ENCODE data around the gene TTC7B. TPM values are rescaled to one million over a fixed set of nuclear protein-coding genes. Genes with fewer than 3 reads are reported as not detected.

The TTC7B gene
- total RNA-seq, 4 donors from 2014 or later = 8.4 to 11.2 (median 9.2) TPM

GRCh38 chr14:90704738-90705392 is 111.4 kb downstream of the TTC7B start:
- WGBS, 2 donors (ENCODE audit: low coverage in 1 of 2) = 95 to 96% methylated on average over 7 to 9 of the region's 9 CpGs
- no peaks in the 10 kb centered on the region for H3K27me3 ChIP-seq
- no peak for DNase-seq
- no peak overlapping the region for H3K4me3 ChIP-seq
- H3K9me3 ChIP-seq = no peaks in the 10 kb centered on the region
- no peak for TF ChIP-seq CTCF (IDR thresholded peaks at IDR 0.05)
- H3K27ac ChIP-seq = no peak overlapping the region
- intact Hi-C loops (cut with DNase I; ENCODE audit: low total_unique reads) (loop anchor here (10.0 kb wide), 1 partner anchor 400 kb away; no protein-coding TSS in a partner anchor), in situ Hi-C loops (cut with MboI; ENCODE audit: low pct_ligation_motif_present in 1 of 4, low pct_unique_long_range_greater_than_20kb in 1 of 4, low sequenced_read_pairs in 3 of 4) (no loop called here)
- H3K4me1 ChIP-seq = no peaks in the 10 kb centered on the region
- no peaks in the 10 kb centered on the region for H3K36me3 ChIP-seq

DNA sequence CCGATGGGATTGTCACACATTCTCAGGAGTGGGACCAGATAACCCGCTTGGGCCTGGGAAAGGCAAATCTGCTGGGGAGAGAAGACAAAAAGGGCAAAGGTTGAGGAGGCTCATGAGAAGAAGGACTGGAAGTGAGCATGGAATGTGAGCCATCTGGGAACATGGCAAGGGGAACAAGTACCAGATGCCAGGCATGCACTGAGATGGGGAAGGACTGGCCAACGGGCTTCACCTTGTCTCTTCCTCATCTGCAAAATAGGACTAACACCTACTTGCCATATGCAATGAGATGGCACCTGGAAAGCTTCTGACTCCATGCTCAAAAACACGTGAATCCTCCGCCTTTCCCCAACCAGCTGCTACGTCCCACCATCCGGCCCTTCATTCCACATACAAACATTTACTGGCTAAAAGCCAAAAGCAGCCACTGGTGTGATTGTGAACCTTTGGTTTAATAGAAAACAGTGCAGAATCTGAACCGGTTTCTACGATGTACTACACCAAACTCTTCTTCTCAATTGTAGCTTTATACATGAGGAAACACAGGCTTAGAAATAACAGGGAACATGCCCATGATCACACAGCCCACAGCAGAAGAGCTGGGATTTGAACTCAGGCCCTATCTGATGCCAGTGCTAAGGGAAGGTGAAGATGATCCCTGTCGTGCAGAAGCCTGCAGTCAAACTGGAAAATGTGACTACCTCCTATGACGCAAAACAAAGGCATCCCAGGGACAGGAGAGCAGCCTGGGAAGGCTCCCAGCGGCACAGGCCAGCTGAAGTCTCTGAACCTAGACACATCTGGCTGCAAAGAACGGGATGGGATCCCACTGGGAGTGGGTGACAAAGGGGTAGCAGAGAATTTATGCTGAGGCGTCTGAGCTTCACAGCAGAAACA is 112.1 kb downstream of the TTC7B start:
- no peaks in the 10 kb centered on the region for H3K4me1 ChIP-seq
- in situ Hi-C loops (cut with MboI; ENCODE audit: low pct_ligation_motif_present in 1 of 4, low pct_unique_long_range_greater_than_20kb in 1 of 4, low sequenced_read_pairs in 3 of 4) (no loop called here), intact Hi-C loops (cut with DNase I; ENCODE audit: low total_unique reads) (loop anchor here (10.0 kb wide), 1 partner anchor 399 kb away; no protein-coding TSS in a partner anchor)
- no peak overlapping the region for H3K27ac ChIP-seq
- H3K4me3 ChIP-seq = no peak overlapping the region
- no peaks in the 10 kb centered on the region for H3K9me3 ChIP-seq
- no peaks in the 10 kb centered on the region for H3K27me3 ChIP-seq
- DNase-seq = no peak
- no peak for TF ChIP-seq CTCF (IDR thresholded peaks at IDR 0.05)
- no peak for TF ChIP-seq EP300 (IDR thresholded peaks at IDR 0.05; ENCODE audit: low read depth)
- no peak for TF ChIP-seq POLR2AphosphoS5 (IDR thresholded peaks at IDR 0.05)
- no peak for TF ChIP-seq POLR2A (IDR thresholded peaks at IDR 0.05)
- no peaks in the 10 kb centered on the region for H3K36me3 ChIP-seq
- WGBS, 2 donors (ENCODE audit: low coverage in 1 of 2) = 65 to 79% methylated on average over 14 of the region's 14 CpGs

DNA sequence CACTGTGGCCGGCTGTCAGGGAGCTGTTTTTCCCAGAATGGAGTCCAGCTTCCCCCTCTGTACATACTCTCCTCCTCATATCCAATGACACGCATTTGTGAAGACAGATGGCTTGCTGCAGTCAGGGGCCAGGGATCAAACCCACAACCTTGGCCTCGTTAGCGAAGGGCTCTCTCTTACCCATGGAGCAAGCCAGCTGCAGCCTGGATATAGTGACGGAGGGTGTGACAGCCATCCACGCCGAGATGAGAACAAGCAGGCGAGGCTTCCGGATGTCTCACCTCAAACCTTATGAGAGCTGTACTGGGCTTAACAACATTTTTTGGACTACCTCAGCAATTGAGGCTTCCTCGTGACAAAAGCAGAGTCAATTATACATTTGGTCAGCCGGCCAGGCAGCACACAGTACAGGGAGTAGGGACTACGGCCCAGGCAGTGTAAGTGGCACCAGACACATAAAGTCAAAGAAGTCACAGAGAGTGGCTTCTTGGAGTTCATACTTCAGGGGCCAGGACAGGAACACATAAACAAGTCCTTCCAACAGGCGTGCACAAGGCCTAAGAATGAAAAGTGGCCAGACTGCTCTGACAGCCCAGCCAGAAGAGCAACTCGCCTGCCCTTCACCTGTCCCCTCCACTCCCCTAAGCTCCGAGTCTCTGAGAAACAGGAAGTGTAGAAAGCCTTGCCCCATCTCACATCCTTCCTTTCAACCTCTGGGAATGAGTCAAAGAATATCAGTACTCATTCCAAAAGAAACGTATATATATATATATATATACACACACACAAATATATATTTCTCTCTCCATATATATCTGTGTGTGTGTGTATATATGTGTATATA is 115.1 kb downstream of the TTC7B start:
- 71 to 78% methylated on average over 5 to 16 of the region's 16 CpGs for WGBS, 2 donors (ENCODE audit: low coverage in 1 of 2)
- Histone ChIP-seq H3K36me3 (no peaks in the 10 kb centered on the region), H3K27me3 (no peaks in the 10 kb centered on the region), H3K4me1 (peaks cover 0 to 23% (median 11%) of the 10 kb centered on the region in 4 donors), H3K27ac (no peak overlapping the region), H3K9me3 (no peaks in the 10 kb centered on the region), H3K4me3 (no peak overlapping the region)
- intact Hi-C loops (cut with DNase I; ENCODE audit: low total_unique reads) (loop anchor here (10.0 kb wide), 1 partner anchor 396 kb away; no protein-coding TSS in a partner anchor), in situ Hi-C loops (cut with MboI; ENCODE audit: low pct_ligation_motif_present in 1 of 4, low pct_unique_long_range_greater_than_20kb in 1 of 4, low sequenced_read_pairs in 3 of 4) (no loop called here)
- TF ChIP-seq POLR2A (IDR thresholded peaks at IDR 0.05) (no peak), EP300 (IDR thresholded peaks at IDR 0.05; ENCODE audit: low read depth) (no peak), CTCF (IDR thresholded peaks at IDR 0.05) (no peak), POLR2AphosphoS5 (IDR thresholded peaks at IDR 0.05) (no peak)
- DNase-seq = no peak

DNA sequence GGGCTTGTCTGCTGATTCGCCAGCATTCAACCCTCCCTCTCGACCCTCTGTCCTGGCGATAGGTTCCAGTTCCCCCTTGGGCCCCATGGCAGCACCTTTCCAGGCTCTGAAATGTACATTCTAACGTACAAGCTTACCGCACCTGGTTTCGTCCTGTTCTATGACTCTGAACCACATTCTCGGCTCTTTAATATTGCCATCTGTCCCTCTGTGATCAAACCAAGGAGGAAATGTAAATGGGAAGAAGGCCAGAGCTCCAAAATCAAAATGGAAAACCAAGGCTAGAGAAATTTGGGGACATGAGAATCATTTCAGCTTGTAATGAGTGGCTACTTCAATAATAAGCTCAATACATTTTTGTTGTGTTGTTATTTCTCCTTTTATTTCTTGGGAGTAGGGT is 117.2 kb downstream of the TTC7B start:
- peaks cover 0 to 24% (median 11%) of the 10 kb centered on the region in 4 donors for H3K4me1 ChIP-seq
- no peak for DNase-seq
- no peaks in the 10 kb centered on the region for H3K9me3 ChIP-seq
- WGBS, 2 donors (ENCODE audit: low coverage in 1 of 2) = 90 to 95% methylated on average over 6 to 7 of the region's 7 CpGs
- no peak for TF ChIP-seq EP300 (IDR thresholded peaks at IDR 0.05; ENCODE audit: low read depth)
- TF ChIP-seq CTCF (IDR thresholded peaks at IDR 0.05) = no peak
- no peak for TF ChIP-seq POLR2A (IDR thresholded peaks at IDR 0.05)
- no peak for TF ChIP-seq POLR2AphosphoS5 (IDR thresholded peaks at IDR 0.05)
- in situ Hi-C loops (cut with MboI; ENCODE audit: low pct_ligation_motif_present in 1 of 4, low pct_unique_long_range_greater_than_20kb in 1 of 4, low sequenced_read_pairs in 3 of 4) = loop anchor here (10.0 to 25.0 kb wide), 3 partner anchors 287 to 387 kb away; no protein-coding TSS in a partner anchor
- H3K27ac ChIP-seq = peak overlapping the region; percentile 68 to 83 (median 72)
- no peaks in the 10 kb centered on the region for H3K36me3 ChIP-seq
- no peak overlapping the region for H3K4me3 ChIP-seq
- no peaks in the 10 kb centered on the region for H3K27me3 ChIP-seq
- intact Hi-C loops (cut with DNase I; ENCODE audit: low total_unique reads) = no loop called here
